Epithelial cell of proximal tubule (primary cell): ENCODE data around the gene TCP11L2. TPM values are rescaled to one million over a fixed set of nuclear protein-coding genes. Genes with fewer than 3 reads are reported as not detected.

Experiments
- DNase-seq: peaks from one replicate; pipeline ENCODE4 v3.0.0-alpha.2; 2011; ENCODE audit warnings: low read depth
- H3K4me3 ChIP-seq: 2 replicates; pipeline ENCODE4 v1.5.1; 2011; ENCODE audit warnings: low read depth, mild to moderate bottlenecking, low read length
- total RNA-seq: library from RNA; depleted of rRNA; stranded (reverse); fragments of >200 nt; gene quantifications from 2 replicates; pipeline ENCODE4 v1.2.3, GENCODE V29; 2015
- TF ChIP-seq, protein P1 (sequence below): conservative IDR thresholded peaks from 2 replicates; pipeline ENCODE4 v1.5.1; 2012; ENCODE audit warnings: low read depth, mild to moderate bottlenecking, low read length

TCP11L2 gene
- total RNA-seq, 1 donor from 2014 or later: 2.9 TPM

DNA sequence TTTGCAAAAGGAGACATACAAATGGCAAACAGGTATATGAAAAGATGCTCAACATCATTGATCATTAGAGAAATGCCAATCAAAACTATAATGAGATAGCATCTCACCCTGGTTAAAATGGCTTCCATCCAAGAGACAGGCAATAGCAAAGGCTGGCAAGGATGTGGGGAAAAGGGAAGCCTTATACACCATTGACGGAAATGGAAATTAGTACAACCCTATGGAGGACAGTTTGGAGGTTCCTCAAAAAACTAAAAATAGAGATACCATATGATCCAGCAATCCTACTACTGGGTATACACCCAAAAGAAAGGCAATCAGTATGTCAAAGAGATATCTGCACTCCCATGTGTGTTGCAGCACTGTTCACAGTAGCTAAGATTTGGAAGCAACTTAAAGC is 37.4 kb upstream of the TCP11L2 start:
- DNase-seq: no peak
- TF ChIP-seq, protein P1, sequence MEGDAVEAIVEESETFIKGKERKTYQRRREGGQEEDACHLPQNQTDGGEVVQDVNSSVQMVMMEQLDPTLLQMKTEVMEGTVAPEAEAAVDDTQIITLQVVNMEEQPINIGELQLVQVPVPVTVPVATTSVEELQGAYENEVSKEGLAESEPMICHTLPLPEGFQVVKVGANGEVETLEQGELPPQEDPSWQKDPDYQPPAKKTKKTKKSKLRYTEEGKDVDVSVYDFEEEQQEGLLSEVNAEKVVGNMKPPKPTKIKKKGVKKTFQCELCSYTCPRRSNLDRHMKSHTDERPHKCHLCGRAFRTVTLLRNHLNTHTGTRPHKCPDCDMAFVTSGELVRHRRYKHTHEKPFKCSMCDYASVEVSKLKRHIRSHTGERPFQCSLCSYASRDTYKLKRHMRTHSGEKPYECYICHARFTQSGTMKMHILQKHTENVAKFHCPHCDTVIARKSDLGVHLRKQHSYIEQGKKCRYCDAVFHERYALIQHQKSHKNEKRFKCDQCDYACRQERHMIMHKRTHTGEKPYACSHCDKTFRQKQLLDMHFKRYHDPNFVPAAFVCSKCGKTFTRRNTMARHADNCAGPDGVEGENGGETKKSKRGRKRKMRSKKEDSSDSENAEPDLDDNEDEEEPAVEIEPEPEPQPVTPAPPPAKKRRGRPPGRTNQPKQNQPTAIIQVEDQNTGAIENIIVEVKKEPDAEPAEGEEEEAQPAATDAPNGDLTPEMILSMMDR: no peak
- H3K4me3 ChIP-seq: no peak overlapping the region

DNA sequence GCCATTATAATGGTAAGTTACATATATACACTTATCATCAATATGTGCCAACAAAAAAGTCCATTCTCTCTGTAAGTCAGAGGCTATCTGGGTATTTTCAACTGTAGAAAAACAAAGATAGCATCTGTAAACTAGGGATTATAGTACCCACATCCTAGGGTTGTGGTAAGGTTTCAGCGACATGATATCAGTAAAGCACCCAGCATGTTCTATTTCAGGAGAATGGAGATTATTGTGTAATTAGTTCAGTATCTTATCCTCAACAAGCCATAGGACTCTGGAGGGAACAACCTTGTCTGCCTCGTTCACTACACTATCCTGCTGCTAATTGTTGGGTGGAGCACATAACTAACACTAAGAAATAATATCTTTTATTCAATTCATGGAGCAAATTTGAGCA is 35.0 kb upstream of the TCP11L2 start:
- no peak overlapping the region for H3K4me3 ChIP-seq
- DNase-seq: no peak
- TF ChIP-seq, protein P1: no peak

DNA sequence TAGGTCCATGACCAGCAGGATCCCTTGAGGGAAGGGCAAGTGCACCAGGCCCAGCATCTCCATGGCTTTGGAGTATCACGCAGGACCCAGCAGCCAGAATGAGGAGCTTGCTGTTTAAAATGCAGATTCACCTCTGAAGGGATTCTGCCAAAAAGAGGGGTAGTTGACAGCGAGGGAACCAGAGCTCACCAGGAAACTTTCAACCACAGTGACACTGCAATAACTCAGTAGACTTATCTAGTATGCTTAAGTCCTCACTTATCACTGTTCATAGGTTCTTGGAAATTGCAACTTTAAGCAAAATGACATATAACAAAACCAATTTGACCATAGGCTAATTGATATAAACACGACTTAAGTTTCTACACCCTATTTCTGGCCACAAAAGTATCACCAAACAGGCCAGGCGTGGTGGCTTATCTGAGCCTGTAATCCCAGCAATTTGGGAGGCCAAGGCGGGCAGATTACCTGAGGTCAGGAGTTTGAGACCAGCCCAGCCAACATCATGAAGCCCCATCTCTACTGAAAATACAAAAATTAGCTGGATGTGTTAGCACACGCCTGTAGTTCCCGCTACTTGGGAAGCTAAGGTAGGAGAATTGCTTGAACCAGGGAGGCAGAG is 33.3 kb upstream of the TCP11L2 start:
- no peak for DNase-seq

DNA sequence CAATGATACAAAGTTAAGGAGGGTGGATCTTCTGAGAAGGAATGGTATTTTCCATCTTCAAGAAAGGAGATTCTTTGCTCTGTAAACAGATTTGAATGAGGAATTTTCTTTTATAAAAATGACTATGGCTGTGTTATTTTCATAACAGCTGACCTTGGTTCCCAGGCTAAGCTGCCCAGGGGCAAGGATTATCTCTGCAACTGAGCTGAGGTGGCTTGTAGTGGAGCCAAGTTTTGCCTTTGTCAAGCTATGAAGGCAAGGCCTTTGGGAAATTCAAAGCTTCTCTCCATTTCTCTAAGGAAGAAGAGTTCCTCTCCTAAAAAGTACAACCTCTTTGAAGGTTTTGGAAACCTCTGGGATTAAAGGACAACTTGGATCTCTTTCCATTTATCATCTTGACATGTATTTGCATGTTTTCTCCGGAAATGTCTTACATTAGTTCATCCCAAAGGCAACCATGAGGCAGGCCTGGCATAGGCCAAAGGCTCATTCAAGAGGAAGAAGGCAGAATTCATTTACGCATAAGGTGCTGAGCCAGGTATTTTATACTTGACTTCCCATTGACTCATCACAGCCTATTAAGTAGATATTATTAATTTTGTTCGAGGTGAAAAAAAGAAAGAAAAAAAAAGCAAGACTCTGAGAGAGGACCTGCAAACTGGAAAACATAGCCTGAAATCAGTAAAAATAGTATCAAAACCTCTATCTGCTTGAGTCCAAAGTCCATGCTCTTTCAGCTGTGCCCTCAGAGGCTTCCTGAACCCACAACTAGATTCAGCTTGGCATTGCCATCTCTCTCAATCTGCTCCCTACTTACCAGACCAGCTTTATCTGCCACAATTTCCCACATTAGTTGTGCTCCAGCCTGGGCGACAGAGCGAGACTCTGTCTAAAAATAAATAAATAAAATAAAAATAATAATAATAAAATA is 30.7 kb upstream of the TCP11L2 start:
- no peak for DNase-seq
- no peak overlapping the region for H3K4me3 ChIP-seq
- TF ChIP-seq, protein P1: no peak

More for the DNA sequence above, 33.3 kb upstream of the TCP11L2 start:
- H3K4me3 ChIP-seq: no peak overlapping the region
- TF ChIP-seq, protein P1: no peak

DNA sequence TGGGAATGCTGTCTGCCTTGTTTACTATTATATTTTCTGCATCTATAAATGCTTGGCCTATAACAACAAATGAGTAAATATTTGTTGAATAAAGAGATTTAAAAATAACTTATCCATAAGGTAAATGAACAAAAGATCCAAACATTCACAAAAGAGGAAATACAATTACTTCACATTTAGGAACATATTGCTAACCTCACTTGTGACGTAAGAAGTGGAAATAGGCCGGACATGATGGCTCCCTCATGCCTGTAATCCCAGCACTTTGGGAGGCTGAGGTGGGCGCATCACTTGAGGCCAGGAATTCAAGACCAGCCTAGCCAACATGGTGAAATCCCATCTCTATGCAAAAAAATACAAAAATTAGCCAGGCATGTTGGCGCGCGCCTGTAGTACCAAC is 29.0 kb upstream of the TCP11L2 start:
- DNase-seq: no peak

DNA sequence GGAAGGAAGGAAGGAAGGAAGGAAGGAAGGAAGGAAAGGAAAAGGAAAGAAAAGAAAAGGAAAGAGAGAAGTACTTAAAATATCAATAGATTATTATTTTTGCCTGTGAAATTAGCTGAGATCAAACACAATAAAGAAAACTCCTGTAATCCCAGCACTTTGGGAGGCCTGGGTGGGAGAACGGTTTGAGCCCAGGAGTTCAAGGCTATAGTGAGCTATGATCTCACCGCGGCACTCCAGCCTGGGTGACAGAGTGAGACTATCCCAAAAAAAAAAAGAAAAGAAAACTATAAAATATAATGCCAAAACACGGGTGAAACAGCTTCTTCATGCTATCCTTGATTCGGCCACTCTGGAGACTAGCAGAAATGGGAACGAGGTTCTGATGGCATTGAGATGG is 28.5 kb upstream of the TCP11L2 start:
- H3K4me3 ChIP-seq: no peak overlapping the region
- no peak for DNase-seq
- TF ChIP-seq, protein P1: no peak

More for the DNA sequence above, 29.0 kb upstream of the TCP11L2 start:
- TF ChIP-seq, protein P1: no peak
- no peak overlapping the region for H3K4me3 ChIP-seq
